MM.1S (cell line): ENCODE measurements around the gene YY1.
A peak's percentile ranks its signal among the peaks of the same experiment; 100 is the strongest.

ENCODE experiments used
- DNase-seq: peaks from one replicate; pipeline ENCODE4 v3.0.0-alpha.2; 2015
- H2AFZ ChIP-seq: fragments of 300-600 bp; sonication (generic); 2 replicates; pipeline ENCODE4 v1.6.0; 2016; ENCODE audit warnings: antibody characterized with exemption, low read length
- H3F3A ChIP-seq: fragments of 300-600 bp; sonication (generic); 2 replicates; pipeline ENCODE4 v1.6.1; 2016; ENCODE audit warnings: mild to moderate bottlenecking, antibody characterized with exemption, low read length, moderate library complexity, mixed read lengths; ENCODE audit not compliant: insufficient read depth
- H3K27ac ChIP-seq: fragments of 300-600 bp; sonication (generic); 2 replicates; pipeline ENCODE4 v1.5.1; 2016; ENCODE audit warnings: mild to moderate bottlenecking, low read length
- H3K27me3 ChIP-seq: fragments of 300-600 bp; sonication (generic); replicated peaks from 2 replicates; pipeline ENCODE4 v1.6.0; 2016; ENCODE audit warnings: low read length; ENCODE audit not compliant: insufficient read depth
- H3K36me3 ChIP-seq: fragments of 300-600 bp; sonication (generic); replicated peaks from 2 replicates; pipeline ENCODE4 v1.6.1; 2016; ENCODE audit warnings: mild to moderate bottlenecking, low read length, mixed read lengths; ENCODE audit not compliant: insufficient read depth
- H3K4me1 ChIP-seq: fragments of 300-600 bp; sonication (generic); 2 replicates; pipeline ENCODE4 v1.6.1; 2016; ENCODE audit warnings: low read length, mixed read lengths
- H3K4me2 ChIP-seq: fragments of 300-600 bp; sonication (generic); 2 replicates; pipeline ENCODE4 v1.6.0; 2016; ENCODE audit warnings: low read depth, low read length
- H3K4me3 ChIP-seq: fragments of 300-600 bp; sonication (generic); 2 replicates; pipeline ENCODE4 v1.5.1; 2016; ENCODE audit warnings: low read length, mixed read lengths
- H3K79me2 ChIP-seq: fragments of 300-600 bp; sonication (generic); 2 replicates; pipeline ENCODE4 v1.6.1; 2016; ENCODE audit warnings: mixed run types, low read length, mixed read lengths
- H3K9ac ChIP-seq: fragments of 300-600 bp; sonication (generic); 2 replicates; pipeline ENCODE4 v1.6.1; 2016; ENCODE audit warnings: low read length, mixed read lengths
- H3K9me2 ChIP-seq: fragments of 300-600 bp; sonication (generic); replicated peaks from 2 replicates; pipeline ENCODE4 v1.6.1; 2016; ENCODE audit warnings: mild to moderate bottlenecking, low read length, mixed read lengths; ENCODE audit not compliant: insufficient read depth
- H3K9me3 ChIP-seq: fragments of 300-600 bp; sonication (generic); replicated peaks from 2 replicates; pipeline ENCODE4 v1.6.1; 2016; ENCODE audit warnings: mild to moderate bottlenecking, low read length, mixed read lengths; ENCODE audit not compliant: insufficient read depth
- H4K20me1 ChIP-seq: fragments of 300-600 bp; sonication (generic); 2 replicates; pipeline ENCODE4 v1.6.1; 2016; ENCODE audit warnings: mild to moderate bottlenecking, low read length, moderate library complexity, mixed read lengths; ENCODE audit not compliant: insufficient read depth
- CTCF ChIP-seq: fragments of 300-600 bp; sonication (generic); IDR thresholded peaks from 2 replicates; pipeline ENCODE4 v1.5.1; 2016; ENCODE audit warnings: antibody characterized with exemption, low read length, mixed read lengths
- EZH2 ChIP-seq: fragments of 300-600 bp; sonication (generic); optimal IDR thresholded peaks from 2 replicates; pipeline ENCODE3; 2017; ENCODE audit warnings: low read depth, mild to moderate bottlenecking, antibody characterized with exemption, low read length, mixed read lengths
- EZH2phosphoT487 ChIP-seq: fragments of 300-600 bp; sonication (generic); IDR thresholded peaks from 2 replicates; pipeline ENCODE4 v1.6.1; 2018; ENCODE audit warnings: antibody characterized with exemption, low read length

The YY1 gene

GRCh38 chr14:100238419-100239210, at the start of gene YY1:
Gene YY1 (plus strand): TSS chr14:100239144. CDS start chr14:100239245, 101 bp downstream.
- Histone ChIP-seq H3K27me3 (no peaks in the 10 kb centered on the region), H3K4me2 (peak within 1 kb of the TSS; percentile 78), H3F3A (peaks cover 3% of the 10 kb centered on the region; the same call in 1 of the 2 replicates), H3K4me1 (peaks cover 9% of the 10 kb centered on the region; the same call in 1 of the 2 replicates), H3K79me2 (peaks cover 62% of the 10 kb centered on the region), H4K20me1 (peaks cover 22% of the 10 kb centered on the region; the same call in 1 of the 2 replicates), H3K36me3 (no peaks in the 10 kb centered on the region), H3K27ac (peak within 1 kb of the TSS; percentile 78), H3K9me2 (no peaks in the 10 kb centered on the region), H2AFZ (no peak within 1 kb of the TSS), H3K9ac (peak within 1 kb of the TSS; percentile 85), H3K4me3 (peak within 1 kb of the TSS; percentile 80), H3K9me3 (no peaks in the 10 kb centered on the region)
- peak; percentile 91 for DNase-seq
- no peak for TF ChIP-seq CTCF
- no peak for TF ChIP-seq EZH2phosphoT487
- no peak for TF ChIP-seq EZH2

- Histone ChIP-seq H3F3A (no peaks in the 10 kb centered on the region), H3K4me1 (peaks cover 5% of the 10 kb centered on the region; the same call in 1 of the 2 replicates), H3K4me3 (no peak overlapping the region), H3K36me3 (no peaks in the 10 kb centered on the region), H3K27me3 (no peaks in the 10 kb centered on the region), H3K27ac (no peak overlapping the region), H3K9me3 (no peaks in the 10 kb centered on the region), H3K9me2 (no peaks in the 10 kb centered on the region), H4K20me1 (no peaks in the 10 kb centered on the region), H2AFZ (no peak overlapping the region), H3K9ac (no peak overlapping the region), H3K79me2 (no peaks in the 10 kb centered on the region), H3K4me2 (no peak overlapping the region)
- TF ChIP-seq EZH2phosphoT487 (no peak), CTCF (no peak), EZH2 (no peak)
- no peak for DNase-seq
These were observed 48.8 kb upstream of the YY1 start for GRCh38 chr14:100190126-100190525.

- Histone ChIP-seq H3K79me2 (no peaks in the 10 kb centered on the region), H3F3A (no peaks in the 10 kb centered on the region), H3K27me3 (no peaks in the 10 kb centered on the region), H3K9me3 (no peaks in the 10 kb centered on the region), H3K4me2 (no peak overlapping the region), H4K20me1 (no peaks in the 10 kb centered on the region), H3K4me1 (peaks cover 5% of the 10 kb centered on the region; the same call in 1 of the 2 replicates), H2AFZ (no peak overlapping the region), H3K36me3 (no peaks in the 10 kb centered on the region), H3K27ac (no peak overlapping the region), H3K4me3 (no peak overlapping the region), H3K9me2 (no peaks in the 10 kb centered on the region), H3K9ac (no peak overlapping the region)
- DNase-seq = no peak
- no peak for TF ChIP-seq CTCF
- no peak for TF ChIP-seq EZH2
- TF ChIP-seq EZH2phosphoT487 = no peak
These were observed 47.2 kb upstream of the YY1 start for GRCh38 chr14:100191584-100192249.
